ENCODE measurements around the gene ELOVL7. TPM values are rescaled to one million over a fixed set of nuclear protein-coding genes. Genes with fewer than 3 reads are reported as not detected.
"Not testable (repeated sequence)": the region's sequence is repeated elsewhere in the genome, so short reads cannot be mapped to it uniquely, and the experiment has no call there.

The ELOVL7 gene
- total RNA-seq, 1 donor from 2014 or later, result 0.46 TPM

DNA sequence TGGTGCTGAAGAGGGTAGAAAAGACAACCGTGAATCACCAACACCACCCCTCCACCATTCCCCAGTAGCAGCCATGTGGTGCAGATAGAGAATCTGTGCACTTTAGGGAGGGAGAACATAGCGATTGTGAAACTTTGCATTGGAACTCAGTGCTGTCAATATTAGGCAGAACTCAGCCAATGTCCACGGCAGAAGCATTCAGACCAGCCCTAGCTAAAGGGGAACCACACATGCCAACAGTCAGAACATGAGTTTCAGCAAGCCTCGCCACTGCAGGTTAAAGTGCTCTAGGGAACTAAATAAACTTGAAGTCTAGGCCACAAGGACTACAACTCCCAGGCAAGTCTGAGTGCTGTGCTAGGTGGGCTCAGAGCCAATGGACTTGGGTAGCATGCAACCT lies 105.6 kb downstream of the ELOVL7 start:
- intact Hi-C loops (cut with DNase I), result no loop called here
- DNase-seq (ENCODE audit: missing footprints), result no peak
- ATAC-seq, result no peak

DNA sequence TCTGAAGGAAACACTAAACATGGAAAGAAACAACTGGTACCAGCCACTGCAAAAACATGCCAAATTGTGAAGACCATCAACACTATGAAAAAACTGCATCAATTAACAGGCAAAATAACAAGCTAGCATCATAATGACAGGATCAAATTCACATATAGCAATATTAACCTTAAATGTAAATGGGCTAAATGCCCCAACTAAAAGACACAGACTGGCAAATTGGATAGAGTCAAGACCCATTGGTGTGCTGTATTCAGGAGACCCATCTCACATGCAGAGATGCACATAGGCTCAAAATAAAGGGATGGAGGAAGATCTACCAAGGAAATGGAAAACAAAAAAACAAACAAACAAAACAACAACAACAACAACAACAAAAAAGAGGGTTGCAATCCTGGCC lies 113.2 kb downstream of the ELOVL7 start:
- ATAC-seq; intact Hi-C loops (cut with DNase I); DNase-seq (ENCODE audit: missing footprints): not testable (repeated sequence)

DNA sequence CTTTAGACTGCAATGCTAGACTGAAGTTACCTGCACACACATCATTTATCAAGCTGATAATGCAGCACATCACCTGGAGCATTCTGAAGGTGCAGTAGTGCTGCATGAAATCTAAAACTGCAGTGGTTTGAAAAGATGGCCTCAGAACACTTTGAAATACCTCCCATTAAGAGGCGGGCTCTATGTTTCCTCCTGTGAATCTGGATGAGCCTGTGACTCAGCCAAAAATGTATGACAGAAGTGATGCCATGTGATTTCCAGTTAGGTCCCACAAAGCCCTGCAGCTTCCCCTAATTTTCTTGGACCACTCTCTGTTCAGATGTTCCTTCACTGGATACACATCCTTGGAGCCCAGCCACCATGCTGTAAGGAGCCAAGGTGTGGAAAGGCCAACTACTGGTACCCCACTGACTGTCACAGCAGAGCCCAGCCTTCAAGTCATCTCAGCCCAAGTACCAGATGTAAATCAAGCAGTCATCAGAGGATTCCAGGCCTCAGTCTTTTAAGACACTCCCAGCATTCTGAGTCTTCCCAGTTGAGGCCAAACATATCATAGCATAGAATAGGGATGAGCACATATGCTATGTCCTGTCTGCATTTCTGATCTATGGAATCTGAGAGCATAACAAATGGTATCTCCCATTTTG lies 116.9 kb downstream of the ELOVL7 start:
- ATAC-seq (no peak), DNase-seq (ENCODE audit: missing footprints) (no peak)
- intact Hi-C loops (cut with DNase I), result no loop called here

DNA sequence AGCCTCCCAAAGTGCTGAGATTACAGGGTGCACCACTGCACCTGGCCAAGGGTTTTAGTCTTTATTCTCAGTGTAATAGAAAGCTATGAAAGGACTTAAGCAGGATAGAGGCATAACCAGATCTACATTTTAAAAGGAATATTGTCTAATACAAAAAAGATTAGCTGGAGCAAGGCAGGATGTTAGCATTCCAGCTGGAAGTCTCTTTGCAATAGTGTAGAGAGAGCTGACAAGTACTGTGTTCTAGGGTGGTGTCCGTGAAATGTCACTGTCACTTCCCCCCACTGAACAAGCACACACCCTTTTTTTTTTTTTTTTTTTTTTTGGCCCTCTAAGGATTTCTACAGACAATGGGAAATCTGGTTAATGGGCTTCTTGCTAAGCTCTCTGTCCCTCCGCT lies 119.9 kb downstream of the ELOVL7 start:
- intact Hi-C loops (cut with DNase I), result no loop called here
- DNase-seq (ENCODE audit: missing footprints) (no peak), ATAC-seq (no peak)

DNA sequence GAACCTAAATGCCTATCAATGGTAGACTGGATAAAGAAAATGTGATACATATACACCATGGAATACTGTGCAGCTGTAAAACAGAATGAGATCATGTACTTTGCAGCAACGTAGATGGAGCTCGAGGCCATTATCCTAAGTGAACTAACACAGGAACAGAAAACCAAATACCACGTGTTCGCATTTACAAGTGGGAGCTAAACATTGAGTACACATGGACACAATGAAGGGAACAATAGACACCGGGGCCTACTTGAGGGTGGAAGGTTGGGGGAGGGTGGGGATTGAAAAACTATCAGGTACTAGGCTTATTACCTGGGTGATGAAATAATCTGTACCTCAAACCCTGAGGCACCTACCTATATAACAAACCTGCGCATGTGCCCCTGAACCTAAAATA lies 121.7 kb downstream of the ELOVL7 start:
- intact Hi-C loops (cut with DNase I), result no loop called here
- DNase-seq (ENCODE audit: missing footprints), result no peak
- no peak for ATAC-seq

DNA sequence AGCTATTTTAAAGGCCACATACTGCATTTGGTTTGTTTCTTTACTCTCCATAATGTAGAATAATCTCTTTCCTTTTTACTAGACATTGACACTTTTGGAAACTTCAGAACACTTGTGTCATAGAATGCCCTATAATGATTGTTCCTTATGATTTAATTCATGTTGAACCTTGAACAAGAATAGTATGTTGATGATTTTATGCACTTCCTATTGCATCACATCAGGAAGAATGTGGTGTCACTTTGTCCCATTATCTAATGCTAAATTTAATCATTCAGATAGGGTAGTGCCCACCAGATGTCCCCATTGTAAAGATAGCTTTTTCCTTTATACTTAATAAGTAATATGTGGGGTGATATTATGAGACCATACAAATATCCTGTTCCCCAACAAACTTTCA lies 124.7 kb downstream of the ELOVL7 start:
- ATAC-seq (no peak), DNase-seq (ENCODE audit: missing footprints) (no peak)
- intact Hi-C loops (cut with DNase I), result no loop called here

DNA sequence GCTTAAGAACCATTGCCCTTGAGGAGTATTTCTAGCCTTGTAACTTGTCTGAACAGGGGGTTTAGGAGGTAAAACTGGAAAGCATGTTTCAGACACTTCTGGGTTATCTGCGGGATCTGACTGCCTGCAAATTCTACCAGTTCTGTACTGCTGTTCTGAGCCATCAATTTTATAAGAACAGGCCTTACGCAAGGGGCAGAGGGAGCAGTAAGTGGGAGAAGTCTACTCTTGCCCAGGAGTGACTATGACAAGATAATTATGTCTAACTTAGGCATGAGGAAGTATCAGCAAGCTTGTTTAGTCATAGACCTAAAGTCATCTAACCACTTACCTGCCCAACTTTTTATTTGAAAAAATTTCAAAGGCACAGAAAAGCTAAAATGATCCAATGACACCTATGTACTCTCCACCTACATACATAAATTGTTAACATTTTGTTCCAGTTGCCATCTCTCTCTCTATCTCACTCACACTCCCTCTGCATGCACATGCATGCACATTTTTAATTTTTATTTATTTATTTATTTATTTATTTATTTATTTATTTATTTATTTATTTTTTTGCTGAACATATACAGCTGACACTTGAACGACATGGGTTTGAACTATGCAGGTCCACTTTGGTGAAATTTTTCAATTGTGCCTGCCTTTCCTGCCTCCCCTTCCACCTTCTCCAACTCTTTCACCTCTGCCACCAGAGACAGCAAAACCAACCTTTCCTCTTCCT lies 125.7 kb downstream of the ELOVL7 start:
- intact Hi-C loops (cut with DNase I), result no loop called here
- no peak for ATAC-seq
- no peak for DNase-seq (ENCODE audit: missing footprints)

DNA sequence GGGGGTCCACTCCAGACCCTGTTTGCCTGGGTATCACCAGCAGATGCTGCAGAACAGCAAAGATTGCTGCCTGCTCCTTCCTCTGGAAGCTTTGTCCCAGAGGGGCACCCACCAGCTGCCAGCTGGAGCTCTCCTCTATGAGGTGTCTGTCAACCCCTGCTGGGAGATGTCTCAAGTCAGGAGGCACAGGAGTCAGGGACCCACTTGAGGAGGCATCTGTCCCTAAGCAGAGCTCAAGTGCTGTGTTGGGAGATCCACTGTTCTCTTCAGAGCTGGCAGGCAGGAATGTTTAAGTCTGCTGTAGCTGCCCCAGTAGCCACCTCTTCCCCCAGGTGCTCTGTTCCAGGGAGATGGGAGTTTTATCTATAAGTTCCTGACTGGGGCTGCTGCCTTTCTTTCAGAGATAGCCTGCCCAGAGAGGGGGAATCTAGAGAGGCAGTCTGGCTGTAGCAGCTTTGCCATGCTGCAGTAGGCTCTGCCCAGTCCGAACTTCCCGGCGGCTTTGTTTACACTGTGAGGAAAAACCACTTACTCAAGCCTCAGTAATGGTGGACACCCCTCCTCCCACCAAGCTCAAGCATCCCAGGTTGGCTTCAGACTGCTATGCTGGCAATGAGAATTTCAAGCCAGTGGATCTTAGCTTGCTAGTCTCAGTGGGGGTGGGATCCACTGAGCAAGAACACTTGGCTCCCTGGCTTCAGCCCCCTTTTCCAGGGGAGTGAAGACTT lies 128.7 kb downstream of the ELOVL7 start:
- ATAC-seq; intact Hi-C loops (cut with DNase I); DNase-seq (ENCODE audit: missing footprints): not testable (repeated sequence)

DNA sequence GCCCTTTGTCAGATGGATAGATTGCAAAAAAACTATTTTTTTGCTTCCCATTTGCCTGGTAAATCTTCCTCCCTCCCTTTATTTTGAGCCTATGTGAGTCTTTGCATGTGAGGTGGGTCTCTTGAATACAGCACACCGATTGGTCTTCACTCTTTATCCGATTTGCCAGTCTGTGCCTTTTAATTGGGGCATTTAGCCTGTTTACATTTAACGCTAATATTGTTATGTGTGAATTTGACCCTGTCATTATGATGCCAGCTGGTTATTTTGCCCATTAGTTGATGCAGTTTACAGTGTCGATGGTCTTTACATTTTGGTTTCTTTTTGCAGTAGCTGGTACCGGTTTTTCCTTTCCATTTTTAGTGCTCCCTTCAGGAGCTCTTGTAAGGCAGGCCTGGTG lies 131.1 kb downstream of the ELOVL7 start:
- ATAC-seq (no peak), DNase-seq (ENCODE audit: missing footprints) (no peak)
- intact Hi-C loops (cut with DNase I), result no loop called here

DNA sequence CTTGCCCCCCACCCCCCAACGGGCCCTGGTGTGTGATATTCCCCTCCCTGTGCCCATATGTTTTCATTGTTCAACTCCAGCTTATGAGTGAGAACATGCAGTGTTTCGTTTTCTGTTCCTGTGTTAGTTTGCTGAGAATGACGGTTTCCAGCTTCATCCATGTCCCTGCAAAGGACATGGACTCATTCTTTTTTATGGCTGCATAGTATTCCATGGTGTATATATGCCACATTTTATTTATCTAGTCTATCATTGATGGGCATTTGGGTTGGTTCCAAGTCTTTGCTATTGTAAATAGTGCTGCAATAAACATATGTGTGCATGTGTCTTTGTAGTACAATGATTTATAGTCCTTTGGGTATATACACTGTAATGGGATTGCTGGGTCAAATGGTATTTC lies 132.2 kb downstream of the ELOVL7 start:
- ATAC-seq; DNase-seq (ENCODE audit: missing footprints); intact Hi-C loops (cut with DNase I): not testable (repeated sequence)

DNA sequence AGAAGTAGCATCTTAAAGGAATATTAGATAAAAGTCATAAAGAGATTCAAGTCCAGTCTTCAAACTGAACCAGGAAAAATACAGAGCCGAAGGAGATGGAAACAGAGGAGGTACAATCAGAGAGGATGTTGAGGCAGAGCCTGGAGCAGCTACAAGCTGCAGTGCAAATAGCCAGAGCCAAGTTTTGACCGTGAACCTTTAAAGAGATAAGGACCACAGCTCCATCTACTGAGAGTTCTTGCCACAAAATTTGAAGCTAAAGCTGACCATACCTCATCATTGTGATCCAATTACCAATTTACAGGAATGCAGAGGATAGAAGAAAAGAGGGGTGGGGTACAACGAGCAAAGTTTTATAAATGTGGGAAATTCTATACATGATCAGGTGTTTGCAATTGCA lies 133.7 kb downstream of the ELOVL7 start:
- intact Hi-C loops (cut with DNase I), result no loop called here
- no peak for ATAC-seq

DNA sequence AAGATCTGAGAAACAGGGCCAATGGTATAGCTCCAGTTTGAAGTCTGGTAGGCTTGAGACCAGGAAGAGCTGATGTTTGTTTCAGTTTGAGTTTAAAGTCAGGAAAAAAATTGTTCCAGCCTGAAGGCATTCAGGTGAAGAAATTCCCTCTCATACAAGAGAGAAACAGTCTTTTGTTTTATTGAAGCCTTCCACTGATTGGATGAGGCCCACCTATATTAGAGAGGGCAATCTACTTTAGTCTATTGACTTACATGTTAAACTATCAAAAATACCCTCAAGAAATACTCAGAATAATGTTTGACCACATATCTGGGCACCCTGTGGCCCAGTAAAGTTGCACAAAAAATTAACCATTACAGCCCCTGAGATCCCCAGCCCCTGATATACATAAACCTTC lies 138.9 kb downstream of the ELOVL7 start:
- no peak for ATAC-seq
- intact Hi-C loops (cut with DNase I), result no loop called here

More for the DNA sequence above, 133.7 kb downstream of the ELOVL7 start:
- no peak for DNase-seq (ENCODE audit: missing footprints)

DNA sequence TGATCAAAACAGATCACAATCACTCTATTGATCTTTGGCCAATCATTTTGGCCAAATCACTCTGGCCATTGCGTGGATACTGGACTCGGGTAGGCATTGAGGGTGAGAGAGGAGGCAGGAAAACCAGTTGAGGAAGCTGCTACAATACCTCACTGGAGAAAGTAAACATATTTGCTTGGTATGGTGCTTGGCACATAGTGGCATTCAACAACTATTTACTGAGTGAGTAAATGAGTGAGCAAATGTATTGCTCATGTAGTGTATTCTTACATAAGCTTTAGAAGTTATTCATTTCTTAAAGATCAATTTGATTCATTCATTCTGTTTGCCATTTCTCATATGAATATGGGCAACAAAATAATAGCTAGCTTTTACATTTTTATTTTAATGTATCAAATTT lies 140.1 kb downstream of the ELOVL7 start:
- ATAC-seq (no peak), DNase-seq (ENCODE audit: missing footprints) (no peak)
- intact Hi-C loops (cut with DNase I), result no loop called here

More for the DNA sequence above, 138.9 kb downstream of the ELOVL7 start:
- no peak for DNase-seq (ENCODE audit: missing footprints)

Other genes starting within 250 kb of the ELOVL7 start
- gene DEPDC1B, start 144.1 kb downstream of the ELOVL7 start, total RNA-seq, result 0.22 TPM
- 4.2 TPM for gene ERCC8, start 100.8 kb upstream of the ELOVL7 start, total RNA-seq
- gene NDUFAF2, start 100.9 kb upstream of the ELOVL7 start, total RNA-seq, result 42.6 TPM

Data from Right ventricle myocardium inferior (tissue), 1 donor.